ENCODE results near the gene MAPK10.
A peak's percentile ranks its signal among the peaks of the same experiment; 100 is the strongest.

MAPK10 gene

GRCh38 chr4:86359944-86360478 lies at the start of gene MAPK10:
Gene MAPK10, minus strand, starts transcription at chr4:86360053.
- no peaks in the 10 kb centered on the region for H3K9me3 Mint-ChIP-seq
- ATAC-seq (peak; percentile 94), DNase-seq (peak; percentile 41)
- H3K27ac Mint-ChIP-seq: peak within 1 kb of the TSS; percentile 41
- no peaks in the 10 kb centered on the region for H3K36me3 Mint-ChIP-seq (ENCODE audit: low read depth)
- H3K4me1 Mint-ChIP-seq: peaks cover 11% of the 10 kb centered on the region
- H3K27me3 Mint-ChIP-seq: peaks cover 2% of the 10 kb centered on the region
- H3K4me3 Mint-ChIP-seq: peak within 1 kb of the TSS; percentile 73

DNA sequence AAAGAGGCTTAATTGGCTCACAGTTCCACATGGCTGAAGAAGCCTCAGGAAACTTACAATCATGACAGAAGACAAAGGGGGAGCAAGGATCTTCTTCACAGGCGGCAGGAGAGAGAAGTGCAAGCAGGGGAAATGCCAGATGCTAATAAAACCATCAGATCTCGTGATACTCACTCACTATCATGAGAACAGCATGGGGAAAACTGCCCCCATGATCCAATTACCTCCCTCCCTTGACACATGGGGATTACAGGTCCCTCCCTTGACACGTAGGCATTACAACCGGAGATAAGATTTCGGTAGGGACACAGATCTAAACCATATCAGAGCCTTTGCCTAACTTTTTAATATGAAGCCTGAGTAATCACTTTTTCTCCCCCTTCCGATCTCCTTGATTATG lies 43.7 kb upstream of the MAPK10 start:
- Mint-ChIP-seq H3K36me3 (ENCODE audit: low read depth) (no peaks in the 10 kb centered on the region), H3K4me1 (no peaks in the 10 kb centered on the region), H3K27me3 (no peaks in the 10 kb centered on the region), H3K27ac (no peak overlapping the region), H3K4me3 (no peak overlapping the region), H3K9me3 (peaks cover 3% of the 10 kb centered on the region)
- DNase-seq: no peak
- no peak for ATAC-seq

- no peaks in the 10 kb centered on the region for H3K9me3 Mint-ChIP-seq
- H3K36me3 Mint-ChIP-seq (ENCODE audit: low read depth): no peaks in the 10 kb centered on the region
- no peak for ATAC-seq
- DNase-seq: no peak
- no peak overlapping the region for H3K27ac Mint-ChIP-seq
- no peaks in the 10 kb centered on the region for H3K4me1 Mint-ChIP-seq
- no peaks in the 10 kb centered on the region for H3K27me3 Mint-ChIP-seq
- H3K4me3 Mint-ChIP-seq: no peak overlapping the region
Observed at GRCh38 chr4:86401826-86402225, 42.0 kb upstream of the MAPK10 start.

DNA sequence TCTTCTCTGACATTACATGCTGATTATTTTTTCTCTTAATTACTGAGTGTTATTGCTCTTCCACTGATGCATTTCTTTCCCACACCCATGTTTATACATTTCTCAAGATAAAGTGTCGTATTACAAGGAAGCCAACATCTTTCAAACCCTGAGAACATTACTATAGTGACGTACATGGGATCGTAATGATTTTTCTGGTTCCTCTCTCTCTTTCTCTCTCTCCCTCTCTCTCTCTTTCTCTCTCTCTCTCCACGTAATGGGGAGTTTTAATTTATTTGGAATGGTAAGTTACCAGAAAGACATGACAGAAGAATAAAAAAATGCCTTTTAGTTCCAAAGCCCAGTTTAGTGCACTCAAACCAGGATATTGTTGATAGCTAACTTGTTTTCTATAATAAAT lies 40.4 kb upstream of the MAPK10 start:
- H3K4me3 Mint-ChIP-seq: no peak overlapping the region
- no peak overlapping the region for H3K27ac Mint-ChIP-seq
- ATAC-seq (no peak), DNase-seq (no peak)
- H3K27me3 Mint-ChIP-seq: no peaks in the 10 kb centered on the region
- no peaks in the 10 kb centered on the region for H3K4me1 Mint-ChIP-seq
- no peaks in the 10 kb centered on the region for H3K9me3 Mint-ChIP-seq
- H3K36me3 Mint-ChIP-seq (ENCODE audit: low read depth): no peaks in the 10 kb centered on the region

DNA sequence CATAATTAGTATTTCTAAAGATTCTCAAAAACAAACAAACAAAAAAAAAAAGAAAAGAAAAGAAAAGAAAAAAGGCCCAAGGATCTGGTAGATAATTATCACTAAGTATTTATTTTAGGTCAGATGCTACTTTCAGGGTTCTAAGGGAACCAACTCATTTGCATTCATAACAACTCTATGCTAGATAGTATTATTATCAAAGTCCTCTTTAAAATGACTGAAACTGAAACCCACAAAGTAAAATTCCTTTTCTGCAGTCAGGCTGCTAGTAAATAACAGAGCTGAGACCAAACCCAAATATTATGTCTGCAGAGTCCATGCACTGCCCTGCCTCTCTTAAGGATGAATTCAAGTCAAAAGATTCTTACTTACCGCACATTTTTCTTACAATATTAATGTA lies 38.3 kb upstream of the MAPK10 start:
- ATAC-seq: no peak

GRCh38 chr4:86393749-86394148 lies 33.9 kb upstream of the MAPK10 start:
- Mint-ChIP-seq H3K36me3 (ENCODE audit: low read depth) (no peaks in the 10 kb centered on the region), H3K27ac (no peak overlapping the region), H3K9me3 (no peaks in the 10 kb centered on the region), H3K4me1 (no peaks in the 10 kb centered on the region), H3K27me3 (no peaks in the 10 kb centered on the region), H3K4me3 (no peak overlapping the region)
- ATAC-seq (no peak), DNase-seq (no peak)

More for the DNA sequence above, 38.3 kb upstream of the MAPK10 start:
- H3K36me3 Mint-ChIP-seq (ENCODE audit: low read depth): no peaks in the 10 kb centered on the region
- no peak overlapping the region for H3K4me3 Mint-ChIP-seq
- H3K27me3 Mint-ChIP-seq: no peaks in the 10 kb centered on the region
- H3K9me3 Mint-ChIP-seq: no peaks in the 10 kb centered on the region
- no peak for DNase-seq
- no peak overlapping the region for H3K27ac Mint-ChIP-seq
- H3K4me1 Mint-ChIP-seq: no peaks in the 10 kb centered on the region

DNA sequence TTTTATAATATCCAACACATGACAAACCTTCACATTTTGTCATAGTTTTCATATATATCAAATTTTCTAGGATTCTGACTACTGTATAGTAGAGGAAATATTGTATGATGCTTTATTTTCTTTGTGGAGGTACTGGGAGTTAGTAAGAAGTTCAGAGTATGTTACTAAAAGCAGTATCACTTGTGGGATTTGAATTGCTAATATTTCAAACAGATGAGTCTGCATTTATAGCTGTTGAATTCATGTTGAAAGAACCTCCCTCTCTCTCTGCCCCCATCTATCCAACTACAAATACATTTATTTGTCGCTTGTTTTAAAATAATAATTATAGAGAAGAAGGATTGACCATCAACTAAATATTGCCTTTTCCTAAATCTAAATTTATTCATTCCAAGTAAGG lies 29.8 kb upstream of the MAPK10 start:
- H3K4me3 Mint-ChIP-seq: no peak overlapping the region
- H3K27ac Mint-ChIP-seq: no peak overlapping the region
- DNase-seq (no peak), ATAC-seq (no peak)
- no peaks in the 10 kb centered on the region for H3K27me3 Mint-ChIP-seq
- no peaks in the 10 kb centered on the region for H3K36me3 Mint-ChIP-seq (ENCODE audit: low read depth)
- H3K4me1 Mint-ChIP-seq: no peaks in the 10 kb centered on the region
- peaks cover 3% of the 10 kb centered on the region for H3K9me3 Mint-ChIP-seq

- ATAC-seq (no peak), DNase-seq (no peak)
- Mint-ChIP-seq H3K27me3 (no peaks in the 10 kb centered on the region), H3K4me3 (no peak overlapping the region), H3K36me3 (ENCODE audit: low read depth) (no peaks in the 10 kb centered on the region), H3K27ac (no peak overlapping the region), H3K9me3 (peaks cover 3% of the 10 kb centered on the region), H3K4me1 (no peaks in the 10 kb centered on the region)
Observed at GRCh38 chr4:86388252-86388651, 28.4 kb upstream of the MAPK10 start.

DNA sequence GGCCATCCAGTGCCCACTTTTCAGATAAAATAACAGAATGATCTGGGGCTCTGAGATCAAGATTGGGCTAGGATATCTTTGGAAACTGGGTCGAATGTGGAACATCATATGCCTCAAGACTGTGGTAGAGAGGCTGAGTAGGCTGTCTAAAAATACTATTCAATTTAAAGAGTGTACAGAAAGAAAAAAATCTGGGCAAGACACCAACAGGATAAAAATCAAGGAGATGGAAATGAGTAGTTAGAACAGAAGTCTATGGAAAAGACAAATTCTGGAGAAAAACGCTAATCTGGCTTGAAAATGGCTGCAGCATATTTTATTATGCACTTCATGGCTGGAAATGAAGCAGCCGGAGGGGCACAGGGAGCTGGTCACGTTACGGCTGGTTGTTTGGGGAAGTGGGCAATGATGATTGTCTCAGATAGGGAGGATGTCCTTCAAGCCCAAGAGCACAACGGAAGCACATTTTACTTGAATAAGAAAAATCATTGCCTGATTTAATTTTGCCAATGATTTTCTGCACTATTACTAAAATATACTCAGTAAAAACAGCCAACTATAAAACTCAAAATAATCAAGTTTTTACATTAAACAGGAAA lies 27.1 kb upstream of the MAPK10 start:
- Mint-ChIP-seq H3K27ac (no peak overlapping the region), H3K4me1 (no peaks in the 10 kb centered on the region), H3K36me3 (ENCODE audit: low read depth) (no peaks in the 10 kb centered on the region), H3K9me3 (peaks cover 3% of the 10 kb centered on the region), H3K27me3 (no peaks in the 10 kb centered on the region), H3K4me3 (no peak overlapping the region)
- no peak for ATAC-seq
- DNase-seq: no peak

DNA sequence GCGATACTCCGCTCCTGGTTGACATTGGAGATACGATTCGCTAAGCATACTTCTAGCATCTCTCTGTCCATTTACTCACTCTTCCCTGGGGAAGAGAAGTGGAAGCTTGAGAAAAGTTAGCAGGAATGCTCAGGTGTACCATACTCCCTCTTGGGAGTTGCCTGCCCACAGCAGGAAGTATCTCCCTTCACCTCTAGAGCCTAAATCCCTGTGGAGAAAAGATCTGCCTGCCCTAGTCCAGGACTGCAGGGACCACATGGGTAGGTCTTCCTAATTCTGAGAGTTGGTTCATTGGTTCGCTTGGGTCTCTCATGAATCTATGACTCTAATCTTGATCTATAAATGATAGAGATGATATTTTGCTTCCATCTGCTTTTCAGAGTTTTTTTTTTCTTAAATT lies 26.3 kb upstream of the MAPK10 start:
- Mint-ChIP-seq H3K4me1 (no peaks in the 10 kb centered on the region), H3K36me3 (ENCODE audit: low read depth) (no peaks in the 10 kb centered on the region), H3K4me3 (no peak overlapping the region), H3K27ac (no peak overlapping the region), H3K9me3 (peaks cover 3% of the 10 kb centered on the region), H3K27me3 (no peaks in the 10 kb centered on the region)
- ATAC-seq: no peak
- no peak for DNase-seq

- H3K27me3 Mint-ChIP-seq: no peaks in the 10 kb centered on the region
- ATAC-seq: no peak
- H3K36me3 Mint-ChIP-seq (ENCODE audit: low read depth): no peaks in the 10 kb centered on the region
- H3K4me1 Mint-ChIP-seq: no peaks in the 10 kb centered on the region
- H3K4me3 Mint-ChIP-seq: no peak overlapping the region
- H3K9me3 Mint-ChIP-seq: no peaks in the 10 kb centered on the region
- no peak overlapping the region for H3K27ac Mint-ChIP-seq
- DNase-seq: no peak
Observed at GRCh38 chr4:86381431-86381830, 21.6 kb upstream of the MAPK10 start.

GRCh38 chr4:86380181-86380724 lies 20.4 kb upstream of the MAPK10 start:
- Mint-ChIP-seq H3K4me3 (no peak overlapping the region), H3K4me1 (no peaks in the 10 kb centered on the region), H3K36me3 (ENCODE audit: low read depth) (no peaks in the 10 kb centered on the region), H3K27ac (no peak overlapping the region), H3K9me3 (no peaks in the 10 kb centered on the region), H3K27me3 (no peaks in the 10 kb centered on the region)
- DNase-seq (no peak), ATAC-seq (no peak)

GRCh38 chr4:86376850-86377249 lies 17.0 kb upstream of the MAPK10 start:
- Mint-ChIP-seq H3K4me1 (no peaks in the 10 kb centered on the region), H3K9me3 (peaks cover 7% of the 10 kb centered on the region), H3K4me3 (no peak overlapping the region), H3K27ac (no peak overlapping the region), H3K36me3 (ENCODE audit: low read depth) (no peaks in the 10 kb centered on the region), H3K27me3 (no peaks in the 10 kb centered on the region)
- DNase-seq (no peak), ATAC-seq (no peak)

GRCh38 chr4:86368433-86368832 lies 8.6 kb upstream of the MAPK10 start:
- no peak for DNase-seq
- H3K4me1 Mint-ChIP-seq: no peaks in the 10 kb centered on the region
- no peaks in the 10 kb centered on the region for H3K27me3 Mint-ChIP-seq
- peaks cover 11% of the 10 kb centered on the region for H3K9me3 Mint-ChIP-seq
- no peak for ATAC-seq
- no peaks in the 10 kb centered on the region for H3K36me3 Mint-ChIP-seq (ENCODE audit: low read depth)
- no peak overlapping the region for H3K27ac Mint-ChIP-seq
- no peak overlapping the region for H3K4me3 Mint-ChIP-seq

GRCh38 chr4:86367577-86367976 lies 7.7 kb upstream of the MAPK10 start:
- Mint-ChIP-seq H3K27ac (no peak overlapping the region), H3K4me3 (no peak overlapping the region), H3K36me3 (ENCODE audit: low read depth) (no peaks in the 10 kb centered on the region), H3K4me1 (no peaks in the 10 kb centered on the region), H3K27me3 (peaks cover 2% of the 10 kb centered on the region), H3K9me3 (peaks cover 8% of the 10 kb centered on the region)
- no peak for DNase-seq
- no peak for ATAC-seq

GRCh38 chr4:86366920-86367319 lies 7.1 kb upstream of the MAPK10 start:
- H3K36me3 Mint-ChIP-seq (ENCODE audit: low read depth): no peaks in the 10 kb centered on the region
- ATAC-seq (no peak), DNase-seq (no peak)
- H3K9me3 Mint-ChIP-seq: peaks cover 5% of the 10 kb centered on the region
- peaks cover 2% of the 10 kb centered on the region for H3K27me3 Mint-ChIP-seq
- no peak overlapping the region for H3K4me3 Mint-ChIP-seq
- no peak overlapping the region for H3K27ac Mint-ChIP-seq
- H3K4me1 Mint-ChIP-seq: no peaks in the 10 kb centered on the region
